GM21619 (cell line): ENCODE measurements around the gene SCN4B.

Experiments
- ATAC-seq: cut with Tn5 transposase; IDR thresholded peaks from one replicate; pipeline ENCODE4 v1.9.1; 2021; ENCODE audit not compliant: unreplicated experiment

SCN4B gene

DNA sequence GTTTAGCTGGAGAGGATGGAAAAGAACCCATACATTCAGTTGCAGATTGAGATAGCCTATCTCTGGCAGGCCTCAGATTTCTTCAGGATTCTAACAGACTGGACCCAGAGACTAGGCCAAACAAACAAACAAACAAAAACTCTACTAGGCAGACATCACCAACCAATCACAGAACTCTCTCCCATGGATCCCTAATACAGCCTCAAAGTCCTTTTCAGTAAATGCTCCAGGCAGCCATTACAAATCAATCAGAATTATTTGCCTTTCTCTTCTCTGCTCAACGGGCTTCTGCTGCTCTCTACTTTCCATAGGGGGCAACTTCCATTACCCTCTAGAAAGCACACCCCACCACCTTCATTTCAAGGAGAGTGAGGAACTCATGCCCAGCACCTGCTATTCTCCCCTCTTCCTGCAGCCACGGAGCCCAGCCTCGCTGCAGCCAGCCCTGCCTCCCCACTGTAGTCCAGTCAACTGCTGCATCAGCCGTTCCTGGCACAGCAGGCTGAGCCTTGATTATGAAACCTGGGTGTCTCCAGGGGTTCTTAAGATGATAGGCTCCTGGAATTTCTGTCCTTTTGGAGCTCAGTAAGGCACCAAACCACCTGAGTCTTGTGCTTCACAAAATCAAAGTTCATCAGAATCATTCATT lies 46.8 kb downstream of the SCN4B start:
- ATAC-seq: no peak

- no peak for ATAC-seq
Observed at GRCh38 chr11:118104491-118104890, 48.1 kb downstream of the SCN4B start.

GRCh38 chr11:118102721-118103261 lies 49.8 kb downstream of the SCN4B start:
- ATAC-seq: no peak

DNA sequence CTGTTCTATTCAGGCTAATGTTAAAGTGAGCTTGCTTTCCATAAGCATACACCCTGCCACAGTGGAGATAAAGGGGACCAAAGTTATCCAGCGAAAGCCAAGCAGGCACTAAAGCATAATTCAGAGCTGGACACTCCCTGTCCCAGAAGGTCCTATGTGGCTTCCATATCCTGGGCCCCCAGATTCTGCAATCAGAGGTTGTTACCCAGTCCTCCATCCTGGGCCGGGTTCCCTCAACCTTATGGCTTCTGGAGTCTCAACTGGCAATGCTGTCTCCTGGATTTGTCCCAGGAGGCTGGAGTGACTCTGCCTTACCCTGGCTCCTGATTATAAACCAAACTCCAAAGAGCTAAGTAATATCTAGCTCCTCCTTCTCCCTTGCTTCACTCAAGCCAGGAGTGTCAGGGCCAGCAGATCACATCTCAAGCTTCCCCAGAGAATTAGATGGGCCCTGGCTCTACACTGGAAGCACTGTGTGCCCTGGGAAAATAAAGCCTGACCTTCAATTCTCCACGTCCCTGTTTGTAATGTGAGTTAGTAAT lies 51.9 kb downstream of the SCN4B start:
- no peak for ATAC-seq

DNA sequence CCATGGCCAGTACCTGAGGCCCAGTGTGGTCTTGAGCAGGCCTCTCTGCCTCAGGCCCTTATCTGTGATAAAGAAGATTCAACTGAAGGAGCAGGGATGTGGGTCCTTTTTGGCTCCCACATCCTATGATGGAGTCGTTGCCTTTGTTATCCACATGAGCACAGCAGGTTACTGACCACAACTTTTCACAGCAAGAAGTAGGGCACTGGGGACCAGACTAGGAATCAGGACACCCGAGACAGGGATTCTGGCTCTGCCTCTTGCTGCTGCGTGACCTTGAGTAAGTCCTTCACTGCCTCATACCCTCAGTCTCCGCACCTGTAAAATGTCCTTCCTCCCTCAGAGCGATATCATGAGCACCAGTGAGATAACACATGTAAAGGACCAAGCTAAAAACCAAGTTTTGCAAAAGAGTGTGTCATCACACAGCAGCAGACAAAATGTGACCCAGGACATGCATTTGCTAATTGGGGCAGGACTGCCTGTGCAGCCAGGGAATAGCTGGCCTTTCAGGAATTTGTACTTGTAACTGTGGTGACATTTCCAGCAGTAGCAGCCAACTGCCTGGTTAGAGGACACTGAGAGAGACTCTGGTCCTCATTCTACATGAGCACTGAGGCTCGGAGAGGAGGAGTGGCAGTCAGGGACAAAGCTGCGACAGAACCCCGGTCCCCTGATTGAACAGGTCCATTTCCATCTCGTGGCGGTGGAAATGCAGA lies 52.6 kb downstream of the SCN4B start:
- no peak for ATAC-seq

- ATAC-seq: no peak
Observed at GRCh38 chr11:118098996-118099837, 53.4 kb downstream of the SCN4B start.

GRCh38 chr11:118095967-118096367 lies 56.7 kb downstream of the SCN4B start:
- no peak for ATAC-seq

GRCh38 chr11:118095493-118095892 lies 57.1 kb downstream of the SCN4B start:
- no peak for ATAC-seq

GRCh38 chr11:118092907-118093571 lies 59.6 kb downstream of the SCN4B start:
- no peak for ATAC-seq

GRCh38 chr11:118091690-118092089 lies 60.9 kb downstream of the SCN4B start:
- ATAC-seq: no peak

DNA sequence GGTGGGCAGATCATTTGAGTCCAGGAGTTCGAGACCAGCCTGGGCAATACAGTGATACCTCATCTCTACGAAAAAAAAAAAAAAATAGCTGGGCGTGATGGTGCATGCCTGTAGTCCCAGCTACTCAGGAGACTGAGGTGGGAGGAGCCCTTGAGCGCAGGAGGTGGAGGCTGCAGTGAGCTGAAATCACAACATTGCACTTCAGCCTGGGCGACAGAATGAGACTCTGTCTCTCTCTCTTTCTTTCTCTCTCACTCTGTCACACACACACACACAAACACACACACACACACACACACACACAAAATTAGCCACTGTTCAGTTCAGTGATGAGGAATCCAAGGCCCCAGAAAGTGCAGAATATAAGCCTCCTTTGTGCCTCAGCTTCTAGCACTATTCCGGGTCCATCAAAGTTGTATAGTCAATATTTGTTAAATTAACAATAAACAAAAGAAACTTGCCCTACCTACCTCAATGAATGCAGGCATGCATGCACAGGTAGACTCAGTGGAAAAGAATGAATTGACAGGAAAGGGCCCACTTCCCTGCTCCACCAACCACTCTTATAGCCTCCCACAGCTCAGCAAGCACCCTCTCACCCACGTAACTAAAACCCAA lies 62.0 kb downstream of the SCN4B start:
- no peak for ATAC-seq

GRCh38 chr11:118088531-118088930 lies 64.1 kb downstream of the SCN4B start:
- no peak for ATAC-seq

DNA sequence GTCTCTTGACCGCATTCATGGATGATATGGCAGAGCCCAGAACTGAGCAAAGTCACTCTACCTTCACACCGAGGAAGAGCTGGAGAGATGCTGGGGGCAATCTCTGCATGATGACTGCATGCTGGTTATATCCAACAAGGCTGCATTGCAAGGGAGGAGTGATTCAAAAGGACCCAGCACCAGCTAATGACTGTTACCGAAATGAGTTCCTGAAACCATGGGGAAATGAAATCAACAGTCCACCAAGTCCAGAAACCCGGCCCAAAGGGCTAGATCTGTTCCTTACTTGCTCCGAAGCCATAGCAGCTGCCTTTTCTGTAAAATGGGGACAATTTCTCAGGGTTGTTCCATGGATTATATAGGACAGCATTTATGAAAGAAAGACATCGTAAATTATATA lies 64.7 kb downstream of the SCN4B start:
- no peak for ATAC-seq

DNA sequence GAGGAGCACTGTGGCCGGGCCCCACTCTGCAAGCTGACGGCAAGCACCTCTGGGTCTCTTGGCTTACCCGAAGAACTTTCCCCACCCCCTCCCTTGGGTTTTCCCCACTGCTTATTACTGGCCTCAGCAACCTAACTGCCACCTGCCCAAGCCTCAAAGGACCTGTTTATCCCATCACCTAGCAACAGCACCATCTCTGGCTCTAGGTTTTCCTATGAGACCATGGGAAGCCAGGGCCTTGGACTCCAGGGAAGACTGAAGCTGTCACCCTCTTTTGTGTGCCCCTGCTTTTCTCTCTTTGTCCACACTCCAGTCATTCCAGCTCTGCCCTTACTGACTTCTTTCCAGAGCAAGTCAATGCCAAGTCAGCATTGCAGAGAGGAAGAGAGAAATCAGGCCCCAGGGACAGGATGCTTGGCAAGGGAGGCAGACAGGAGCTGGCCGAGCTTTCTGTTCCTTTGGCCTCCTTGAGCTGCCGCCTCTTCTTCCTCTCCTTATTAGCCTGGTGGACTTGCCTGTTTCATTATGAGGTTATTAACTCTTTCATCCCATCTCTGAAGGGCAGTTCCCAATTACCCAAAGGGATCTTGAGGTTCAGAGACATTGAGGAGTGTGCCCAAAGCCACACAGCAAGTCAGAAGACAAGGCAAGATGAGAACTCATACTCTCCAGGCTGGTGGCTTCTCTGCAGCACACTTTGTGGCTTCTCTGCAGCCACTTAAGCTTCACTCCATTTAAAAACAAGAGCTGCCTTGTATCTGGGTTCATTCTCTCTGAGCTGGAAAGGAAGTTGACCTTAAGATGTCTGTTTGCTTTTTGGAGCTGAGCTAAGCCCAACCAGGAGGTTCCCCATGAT lies 65.5 kb downstream of the SCN4B start, which contains the start of gene SMIM35:
Gene SMIM35 (minus strand): TSS at position 51 of the 856 bp plus-strand sequence. CDS start 206 bp downstream, outside the sequence.
- ATAC-seq: no peak

GRCh38 chr11:118084656-118085055 lies 68.0 kb downstream of the SCN4B start:
- no peak for ATAC-seq

GRCh38 chr11:118084247-118084646 lies 68.4 kb downstream of the SCN4B start:
- no peak for ATAC-seq
